Stomach smooth muscle (tissue), 2 donors: ENCODE data around the gene SH2D1B.
"Not testable (repeated sequence)": the region's sequence is repeated elsewhere in the genome, so short reads cannot be mapped to it uniquely, and the experiment has no call there.

Experiments
- H3K27ac ChIP-seq: one replicate; pipeline ENCODE4 v1.7.0; 2013; ENCODE audit warnings: mild to moderate bottlenecking, low read length, inconsistent platforms
- H3K27me3 ChIP-seq, 2 donors: one replicate each; pipeline ENCODE4 v1.7.0; 2013; ENCODE audit warnings: low read length in 2 of 2; ENCODE audit not compliant: insufficient read depth in 2 of 2, control insufficient read depth in 1 of 2
- H3K36me3 ChIP-seq, 2 donors: one replicate each; pipeline ENCODE4 v1.7.0; 2013; ENCODE audit warnings: low read length in 2 of 2; ENCODE audit not compliant: control insufficient read depth in 2 of 2, insufficient read depth in 2 of 2
- H3K4me1 ChIP-seq: one replicate; pipeline ENCODE4 v1.7.0; 2013; ENCODE audit warnings: low read length; ENCODE audit not compliant: control insufficient read depth, insufficient read depth
- H3K4me3 ChIP-seq, 2 donors: one replicate each; pipeline ENCODE4 v1.7.0; 2013; ENCODE audit warnings: low read length in 2 of 2
- H3K9ac ChIP-seq, 2 donors: one replicate each; pipeline ENCODE4 v1.7.0; 2013; ENCODE audit warnings: low read length in 2 of 2, mild to moderate bottlenecking in 1 of 2
- H3K9me3 ChIP-seq, 2 donors: one replicate each; pipeline ENCODE4 v1.7.0; 2013; ENCODE audit warnings: low read length in 2 of 2; ENCODE audit not compliant: control insufficient read depth in 2 of 2
- donor health status: healthy.
- donor health status: Pancreatic carcinoma.

Gene SH2D1B

GRCh38 chr1:162412002-162412401 is at the start of gene SH2D1B:
Gene SH2D1B (minus strand): TSS chr1:162412136. CDS start chr1:162412016, 120 bp downstream.
- Histone ChIP-seq H3K27ac (no peak within 1 kb of the TSS), H3K4me3 (no peak within 1 kb of the TSS), H3K9ac (no peak within 1 kb of the TSS), H3K9me3 (no peaks in the 10 kb centered on the region), H3K36me3 (no peaks in the 10 kb centered on the region), H3K4me1 (no peaks in the 10 kb centered on the region), H3K27me3 (no peaks in the 10 kb centered on the region)

- Histone ChIP-seq H3K27me3 (no peaks in the 10 kb centered on the region), H3K4me3 (no peak overlapping the region), H3K36me3 (no peaks in the 10 kb centered on the region), H3K27ac (no peak overlapping the region), H3K9ac (no peak overlapping the region), H3K4me1 (no peaks in the 10 kb centered on the region), H3K9me3 (no peaks in the 10 kb centered on the region)
Measured at GRCh38 chr1:162458236-162458635, 46.3 kb upstream of the SH2D1B start.

- Histone ChIP-seq H3K27me3 (no peaks in the 10 kb centered on the region), H3K9ac (no peak overlapping the region), H3K4me1 (no peaks in the 10 kb centered on the region), H3K27ac (no peak overlapping the region), H3K4me3 (no peak overlapping the region), H3K36me3 (no peaks in the 10 kb centered on the region), H3K9me3 (no peaks in the 10 kb centered on the region)
Measured at GRCh38 chr1:162456323-162456722, 44.4 kb upstream of the SH2D1B start.

- H3K9ac ChIP-seq, H3K4me3 ChIP-seq, H3K27ac ChIP-seq, H3K27me3 ChIP-seq, H3K9me3 ChIP-seq, H3K4me1 ChIP-seq, H3K36me3 ChIP-seq: not testable (repeated sequence)
Measured at GRCh38 chr1:162454361-162454760, 42.4 kb upstream of the SH2D1B start.

GRCh38 chr1:162446946-162447345 is 35.0 kb upstream of the SH2D1B start:
- Histone ChIP-seq H3K9me3 (no peaks in the 10 kb centered on the region), H3K4me1 (no peaks in the 10 kb centered on the region), H3K36me3 (no peaks in the 10 kb centered on the region), H3K27ac (no peak overlapping the region), H3K4me3 (no peak overlapping the region), H3K27me3 (peaks cover 0 to 3% of the 10 kb centered on the region in 2 donors), H3K9ac (no peak overlapping the region)

GRCh38 chr1:162444903-162445302 is 33.0 kb upstream of the SH2D1B start:
- peaks cover 0 to 7% of the 10 kb centered on the region in 2 donors for H3K27me3 ChIP-seq
- no peaks in the 10 kb centered on the region for H3K4me1 ChIP-seq
- H3K4me3 ChIP-seq: no peak overlapping the region
- H3K9ac ChIP-seq: no peak overlapping the region
- H3K36me3 ChIP-seq: no peaks in the 10 kb centered on the region
- no peak overlapping the region for H3K27ac ChIP-seq
- H3K9me3 ChIP-seq: no peaks in the 10 kb centered on the region

GRCh38 chr1:162432977-162433713 is 21.2 kb upstream of the SH2D1B start:
- not testable (repeated sequence) for H3K27me3 ChIP-seq, H3K9ac ChIP-seq, H3K36me3 ChIP-seq, H3K4me3 ChIP-seq, H3K9me3 ChIP-seq, H3K27ac ChIP-seq, H3K4me1 ChIP-seq

- Histone ChIP-seq H3K4me3 (no peak overlapping the region), H3K4me1 (no peaks in the 10 kb centered on the region), H3K9ac (no peak overlapping the region), H3K9me3 (no peaks in the 10 kb centered on the region), H3K36me3 (no peaks in the 10 kb centered on the region), H3K27me3 (no peaks in the 10 kb centered on the region), H3K27ac (no peak overlapping the region)
Measured at GRCh38 chr1:162430583-162430982, 18.6 kb upstream of the SH2D1B start.

- Histone ChIP-seq H3K27me3 (no peaks in the 10 kb centered on the region), H3K4me3 (no peak overlapping the region), H3K9me3 (no peaks in the 10 kb centered on the region), H3K36me3 (no peaks in the 10 kb centered on the region), H3K4me1 (no peaks in the 10 kb centered on the region), H3K9ac (no peak overlapping the region), H3K27ac (no peak overlapping the region)
Measured at GRCh38 chr1:162422662-162423375, 10.9 kb upstream of the SH2D1B start.

GRCh38 chr1:162421258-162422164 is 9.6 kb upstream of the SH2D1B start:
- H3K9ac ChIP-seq: no peak overlapping the region
- H3K9me3 ChIP-seq: no peaks in the 10 kb centered on the region
- H3K4me1 ChIP-seq: no peaks in the 10 kb centered on the region
- H3K4me3 ChIP-seq: no peak overlapping the region
- no peak overlapping the region for H3K27ac ChIP-seq
- H3K36me3 ChIP-seq: no peaks in the 10 kb centered on the region
- no peaks in the 10 kb centered on the region for H3K27me3 ChIP-seq
